Uterus (tissue), 2 donors: ENCODE data around the gene BNC2.

Experiments
- POLR2A ChIP-seq, 2 donors: fragments of 450-650 bp; IDR thresholded peaks; one replicate each; pipeline ENCODE4 v1.6.1; 2016; ENCODE audit warnings: antibody characterized with exemption in 2 of 2, mild to moderate bottlenecking in 1 of 2, moderate library complexity in 1 of 2
- TF ChIP-seq, protein P1 (sequence below), 4 experiments: fragments of 200-600 bp in 2 of 4; fragments of 450-650 bp in 2 of 4; sonication (generic) in 2 of 4; IDR thresholded peaks; one replicate each; pipeline ENCODE4 v1.5.1; 2016 to 2019; ENCODE audit warnings: antibody characterized with exemption in 4 of 4, mild to moderate bottlenecking in 2 of 4, moderate library complexity in 1 of 4

GRCh38 chr9:16364347-16364746, 506.1 kb downstream of the BNC2 start:
- TF ChIP-seq, protein P1, sequence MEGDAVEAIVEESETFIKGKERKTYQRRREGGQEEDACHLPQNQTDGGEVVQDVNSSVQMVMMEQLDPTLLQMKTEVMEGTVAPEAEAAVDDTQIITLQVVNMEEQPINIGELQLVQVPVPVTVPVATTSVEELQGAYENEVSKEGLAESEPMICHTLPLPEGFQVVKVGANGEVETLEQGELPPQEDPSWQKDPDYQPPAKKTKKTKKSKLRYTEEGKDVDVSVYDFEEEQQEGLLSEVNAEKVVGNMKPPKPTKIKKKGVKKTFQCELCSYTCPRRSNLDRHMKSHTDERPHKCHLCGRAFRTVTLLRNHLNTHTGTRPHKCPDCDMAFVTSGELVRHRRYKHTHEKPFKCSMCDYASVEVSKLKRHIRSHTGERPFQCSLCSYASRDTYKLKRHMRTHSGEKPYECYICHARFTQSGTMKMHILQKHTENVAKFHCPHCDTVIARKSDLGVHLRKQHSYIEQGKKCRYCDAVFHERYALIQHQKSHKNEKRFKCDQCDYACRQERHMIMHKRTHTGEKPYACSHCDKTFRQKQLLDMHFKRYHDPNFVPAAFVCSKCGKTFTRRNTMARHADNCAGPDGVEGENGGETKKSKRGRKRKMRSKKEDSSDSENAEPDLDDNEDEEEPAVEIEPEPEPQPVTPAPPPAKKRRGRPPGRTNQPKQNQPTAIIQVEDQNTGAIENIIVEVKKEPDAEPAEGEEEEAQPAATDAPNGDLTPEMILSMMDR (IDR thresholded peaks at IDR 0.05), result no peak
- no peak for TF ChIP-seq POLR2A (IDR thresholded peaks at IDR 0.05)
